Cardiac muscle cell (in vitro differentiated cells and primary cell): Measurements from ENCODE around the gene RPS6KL1. TPM values are rescaled to one million over a fixed set of nuclear protein-coding genes. Genes with fewer than 3 reads are reported as not detected.

ENCODE experiments used
- DNase-seq, 2 donors: peaks; one replicate each; pipeline versions ENCODE4 v3.0.0 to v3.0.0-alpha.2; 2010 to 2017; ENCODE audit warnings: low read depth in 1 of 2, low spot score in 1 of 2
- H3K27ac ChIP-seq: fragments of 200-600 bp; sonication (generic); 2 replicates; pipeline ENCODE4 v1.5.1; 2016
- H3K27me3 ChIP-seq: fragments of 200-600 bp; sonication (generic); 2 replicates; pipeline ENCODE4 v1.6.0; 2016; ENCODE audit warnings: control low read depth
- H3K36me3 ChIP-seq: fragments of 200-600 bp; sonication (generic); 2 replicates; pipeline ENCODE4 v1.5.1; 2016; ENCODE audit warnings: control low read depth
- H3K4me1 ChIP-seq: fragments of 200-600 bp; sonication (generic); 2 replicates; pipeline ENCODE4 v1.8.1; 2017; ENCODE audit warnings: low read depth, mild to moderate bottlenecking, mixed run types
- H3K4me3 ChIP-seq: fragments of 200-600 bp; sonication (generic); 2 replicates; pipeline ENCODE4 v1.5.1; 2016; ENCODE audit warnings: mild to moderate bottlenecking
- H3K9me3 ChIP-seq: fragments of 200-600 bp; sonication (generic); 2 replicates; pipeline ENCODE4 v1.5.1; 2017; ENCODE audit warnings: low read depth, mild to moderate bottlenecking, control low read depth
- polyA plus RNA-seq: library from polyadenylated mRNA; unstranded; fragments of >200 nt; fragmentation: Nextera tagmentation; extraction: Ambion mirVana; gene quantifications from 2 replicates; pipeline ENCODE4 v1.2.1, GENCODE V29; 2016
- total RNA-seq: library from RNA; depleted of rRNA; stranded (reverse); fragments of >200 nt; gene quantifications from 2 replicates; pipeline ENCODE4 v1.2.3, GENCODE V29; 2016
- TF ChIP-seq, protein P1 (sequence below): IDR thresholded peaks from 2 replicates; pipeline ENCODE4 v1.5.1; 2012; ENCODE audit warnings: low read depth, mild to moderate bottlenecking, low read length

Gene RPS6KL1
- total and polyA plus RNA-seq, 2 experiments from 2014 or later = 9.3 to 15.1 TPM

DNA sequence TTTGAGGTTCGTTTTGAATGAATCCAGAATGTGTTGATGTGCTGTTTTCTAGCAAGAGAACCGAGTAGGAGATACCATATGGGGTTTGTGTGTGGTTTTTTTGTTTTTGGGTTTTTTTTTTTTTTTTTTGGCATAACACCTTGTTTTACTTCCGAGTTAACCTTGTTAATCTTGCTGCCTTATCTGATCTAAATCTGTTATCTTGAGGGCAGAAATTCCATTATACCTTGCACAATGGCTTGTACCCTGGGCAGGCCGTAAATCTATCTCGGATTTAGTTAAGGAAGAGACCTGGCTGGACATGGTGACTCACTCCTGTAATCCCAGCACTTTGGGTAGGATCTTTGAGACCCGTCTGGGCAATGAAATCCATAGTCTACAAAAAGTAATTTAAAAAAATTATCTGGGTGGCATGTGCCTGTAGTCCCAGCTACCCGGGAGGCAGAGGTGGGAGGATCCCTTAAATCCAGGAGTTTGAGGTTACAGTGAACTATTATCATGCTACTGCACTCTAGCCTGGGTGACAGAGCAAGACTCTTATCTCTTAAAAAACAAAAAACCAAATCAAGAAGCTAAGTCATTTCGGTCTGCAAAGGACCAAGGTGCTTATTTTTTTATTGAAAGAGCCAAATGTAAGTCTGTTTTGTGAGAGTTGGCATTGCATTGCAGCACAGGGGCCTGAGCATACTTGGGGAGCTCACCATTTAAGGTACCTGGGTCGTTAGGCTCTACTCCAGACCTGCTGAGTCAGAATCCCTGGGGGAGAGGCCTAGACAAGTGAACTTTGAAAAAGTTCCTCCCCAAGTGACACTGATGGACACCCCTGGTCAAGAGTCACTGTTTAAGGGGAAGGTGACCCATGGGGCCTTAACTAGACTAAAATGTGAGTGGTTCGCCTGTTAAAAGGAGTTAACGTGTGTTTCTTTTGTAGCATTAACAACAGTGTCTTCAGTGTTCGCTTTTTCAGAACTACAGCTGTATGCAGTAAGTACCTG, 34.6 kb downstream of the RPS6KL1 start:
- Histone ChIP-seq H3K27me3 (no peaks in the 10 kb centered on the region), H3K4me3 (no peak overlapping the region), H3K27ac (peak overlapping the region; percentile 39), H3K4me1 (peaks cover 12% of the 10 kb centered on the region), H3K36me3 (peaks cover 37% of the 10 kb centered on the region), H3K9me3 (no peaks in the 10 kb centered on the region)
- DNase-seq = no peak
- TF ChIP-seq, protein P1, sequence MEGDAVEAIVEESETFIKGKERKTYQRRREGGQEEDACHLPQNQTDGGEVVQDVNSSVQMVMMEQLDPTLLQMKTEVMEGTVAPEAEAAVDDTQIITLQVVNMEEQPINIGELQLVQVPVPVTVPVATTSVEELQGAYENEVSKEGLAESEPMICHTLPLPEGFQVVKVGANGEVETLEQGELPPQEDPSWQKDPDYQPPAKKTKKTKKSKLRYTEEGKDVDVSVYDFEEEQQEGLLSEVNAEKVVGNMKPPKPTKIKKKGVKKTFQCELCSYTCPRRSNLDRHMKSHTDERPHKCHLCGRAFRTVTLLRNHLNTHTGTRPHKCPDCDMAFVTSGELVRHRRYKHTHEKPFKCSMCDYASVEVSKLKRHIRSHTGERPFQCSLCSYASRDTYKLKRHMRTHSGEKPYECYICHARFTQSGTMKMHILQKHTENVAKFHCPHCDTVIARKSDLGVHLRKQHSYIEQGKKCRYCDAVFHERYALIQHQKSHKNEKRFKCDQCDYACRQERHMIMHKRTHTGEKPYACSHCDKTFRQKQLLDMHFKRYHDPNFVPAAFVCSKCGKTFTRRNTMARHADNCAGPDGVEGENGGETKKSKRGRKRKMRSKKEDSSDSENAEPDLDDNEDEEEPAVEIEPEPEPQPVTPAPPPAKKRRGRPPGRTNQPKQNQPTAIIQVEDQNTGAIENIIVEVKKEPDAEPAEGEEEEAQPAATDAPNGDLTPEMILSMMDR = no peak

DNA sequence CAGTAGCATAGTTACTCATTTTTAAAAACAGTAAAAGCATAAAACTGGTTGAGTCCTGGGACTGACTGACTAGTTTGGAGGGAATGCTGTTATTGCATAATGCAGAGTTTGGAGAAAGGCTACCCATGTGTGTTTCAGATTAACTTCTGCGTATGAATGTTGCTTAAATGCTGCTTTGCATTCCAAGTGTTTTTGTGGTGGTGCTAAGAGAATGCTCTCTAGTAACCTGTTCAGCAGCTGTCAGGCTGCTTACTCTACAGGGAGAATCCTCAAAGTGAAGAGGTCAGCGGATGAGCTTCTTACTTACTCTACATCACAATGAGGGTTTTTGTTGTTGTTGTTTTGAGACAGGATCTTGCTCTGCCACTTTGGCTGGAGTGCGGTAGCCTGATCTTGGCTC, 37.1 kb downstream of the RPS6KL1 start:
- TF ChIP-seq, protein P1 = no peak
- DNase-seq = peak in 1 of 2 donors; percentile 94
- Histone ChIP-seq H3K4me1 (peaks cover 19% of the 10 kb centered on the region), H3K36me3 (peaks cover 13% of the 10 kb centered on the region), H3K27ac (no peak overlapping the region), H3K27me3 (no peaks in the 10 kb centered on the region), H3K9me3 (no peaks in the 10 kb centered on the region), H3K4me3 (no peak overlapping the region)

DNA sequence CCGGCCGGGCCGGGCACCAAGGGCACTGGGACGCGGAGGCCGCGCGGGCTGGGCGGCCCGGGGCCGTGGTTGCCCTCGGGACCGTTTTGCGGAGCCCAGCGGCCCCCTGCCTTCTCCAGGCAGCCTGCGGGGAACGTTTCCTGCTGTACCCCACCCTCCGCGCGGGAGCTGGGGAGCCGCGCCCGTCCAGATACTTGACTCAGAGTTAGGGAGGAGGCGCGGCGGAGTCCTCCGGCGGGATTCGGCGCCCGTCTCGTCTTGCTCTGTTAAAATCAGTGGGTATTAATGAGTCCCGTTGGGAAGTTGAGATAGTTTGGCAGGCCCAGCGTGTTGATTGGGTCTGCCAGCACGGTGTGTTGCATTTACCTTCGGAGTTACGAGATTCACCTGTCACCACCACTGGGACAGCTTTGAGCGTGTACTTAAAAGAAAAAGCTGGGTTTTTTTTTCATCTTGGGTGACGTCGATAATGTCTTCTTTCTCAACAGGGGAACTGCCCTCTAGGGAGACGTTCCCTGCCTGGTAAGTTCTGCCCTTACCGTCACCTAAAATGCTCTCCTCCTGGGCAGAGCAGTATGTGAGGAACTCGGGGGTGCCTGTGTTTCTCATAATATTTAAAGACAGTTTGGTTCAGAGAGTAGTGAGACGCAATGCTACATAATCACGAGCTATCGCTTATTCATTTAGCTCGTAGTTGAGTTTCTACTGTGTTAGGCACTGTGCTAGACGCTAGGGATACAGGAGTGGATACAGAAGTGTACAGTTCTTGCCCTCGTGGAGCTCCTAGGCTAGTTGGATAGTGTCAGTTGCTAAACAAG, 40.7 kb downstream of the RPS6KL1 start:
- TF ChIP-seq, protein P1 = no peak
- Histone ChIP-seq H3K36me3 (peaks cover 4% of the 10 kb centered on the region), H3K4me3 (peak overlapping the region; percentile 86), H3K27me3 (no peaks in the 10 kb centered on the region), H3K27ac (peak overlapping the region; percentile 90), H3K9me3 (no peaks in the 10 kb centered on the region), H3K4me1 (peaks cover 19% of the 10 kb centered on the region)
- DNase-seq = peak; percentile 50 to 57

DNA sequence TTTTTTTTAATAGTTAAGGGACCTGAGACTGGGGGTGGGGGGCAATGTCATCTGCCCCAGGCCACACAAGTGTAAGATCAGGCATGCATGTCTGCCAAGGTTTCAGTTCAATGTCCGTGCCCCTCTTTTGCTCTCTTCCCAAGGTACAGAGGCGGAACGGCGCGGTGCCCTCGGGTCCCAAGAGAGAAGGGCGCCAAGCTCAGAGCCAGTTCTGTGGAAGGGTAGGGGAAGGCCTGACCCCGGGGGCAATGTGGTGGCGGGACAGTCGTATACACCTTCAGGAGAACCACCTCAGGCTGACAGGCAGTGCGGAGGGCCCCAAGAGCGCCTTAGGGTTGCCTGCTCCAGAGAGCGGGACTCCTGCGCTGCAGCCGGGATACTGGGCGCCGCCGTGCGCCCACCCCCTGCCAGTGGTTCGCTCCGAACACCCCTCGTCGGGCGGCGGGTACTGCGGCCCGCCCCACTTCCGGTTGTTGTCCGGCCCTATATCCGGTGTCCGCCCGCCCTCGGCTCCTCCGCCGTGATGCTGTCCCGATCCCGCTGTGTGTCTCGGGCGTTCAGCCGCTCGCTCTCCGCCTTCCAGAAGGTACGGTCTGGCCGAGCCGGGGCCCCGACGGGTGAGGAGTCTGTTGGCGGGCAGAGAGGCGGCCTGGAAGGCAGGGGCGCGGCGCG, 41.5 kb downstream of the RPS6KL1 start, which contains the start of gene DLST:
Gene DLST, plus strand, starts transcription at position 486 of the 672 bp plus-strand sequence. Its CDS starts 38 bp downstream, at position 524.
- no peaks in the 10 kb centered on the region for H3K27me3 ChIP-seq
- peak within 1 kb of the TSS; percentile 90 for H3K27ac ChIP-seq
- H3K9me3 ChIP-seq = no peaks in the 10 kb centered on the region
- H3K4me3 ChIP-seq = peak within 1 kb of the TSS; percentile 86
- TF ChIP-seq, protein P1 = no peak
- H3K4me1 ChIP-seq = peaks cover 19% of the 10 kb centered on the region
- DNase-seq = peak; percentile 90 to 93
- H3K36me3 ChIP-seq = peaks cover 4% of the 10 kb centered on the region
